GM19240 (cell line): ENCODE results near the gene CCR5.

Source experiments
- DNase-seq: peaks from one replicate; pipeline ENCODE4 v3.0.0; 2011; ENCODE audit warnings: low spot score; ENCODE audit not compliant: insufficient read length

The CCR5 gene

DNA sequence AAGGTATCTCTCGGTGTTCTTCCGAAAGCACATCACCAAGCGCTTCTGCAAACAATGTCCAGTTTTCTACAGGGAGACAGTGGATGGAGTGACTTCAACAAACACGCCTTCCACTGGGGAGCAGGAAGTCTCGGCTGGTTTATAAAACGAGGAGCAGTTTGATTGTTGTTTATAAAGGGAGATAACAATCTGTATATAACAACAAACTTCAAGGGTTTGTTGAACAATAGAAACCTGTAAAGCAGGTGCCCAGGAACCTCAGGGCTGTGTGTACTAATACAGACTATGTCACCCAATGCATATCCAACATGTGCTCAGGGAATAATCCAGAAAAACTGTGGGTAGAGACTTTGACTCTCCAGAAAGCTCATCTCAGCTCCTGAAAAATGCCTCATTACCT is 12.3 kb upstream of the CCR5 start:
- DNase-seq, result no peak

DNA sequence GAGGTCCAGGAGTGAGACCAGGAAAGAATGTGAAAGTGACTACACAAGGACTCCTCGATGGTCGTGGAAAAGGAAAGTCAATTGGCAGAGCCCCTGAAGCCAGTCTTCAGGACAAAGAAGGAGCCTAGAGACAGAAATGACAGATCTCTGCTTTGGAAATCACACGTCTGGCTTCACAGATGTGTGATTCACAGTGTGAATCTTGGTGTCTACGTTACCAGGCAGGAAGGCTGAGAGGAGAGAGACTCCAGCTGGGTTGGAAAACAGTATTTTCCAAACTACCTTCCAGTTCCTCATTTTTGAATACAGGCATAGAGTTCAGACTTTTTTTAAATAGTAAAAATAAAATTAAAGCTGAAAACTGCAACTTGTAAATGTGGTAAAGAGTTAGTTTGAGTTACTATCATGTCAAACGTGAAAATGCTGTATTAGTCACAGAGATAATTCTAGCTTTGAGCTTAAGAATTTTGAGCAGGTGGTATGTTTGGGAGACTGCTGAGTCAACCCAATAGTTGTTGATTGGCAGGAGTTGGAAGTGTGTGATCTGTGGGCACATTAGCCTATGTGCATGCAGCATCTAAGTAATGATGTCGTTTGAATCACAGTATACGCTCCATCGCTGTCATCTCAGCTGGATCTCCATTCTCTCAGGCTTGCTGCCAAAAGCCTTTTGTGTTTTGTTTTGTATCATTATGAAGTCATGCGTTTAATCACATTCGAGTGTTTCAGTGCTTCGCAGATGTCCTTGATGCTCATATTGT is 10.8 kb upstream of the CCR5 start:
- no peak for DNase-seq

DNA sequence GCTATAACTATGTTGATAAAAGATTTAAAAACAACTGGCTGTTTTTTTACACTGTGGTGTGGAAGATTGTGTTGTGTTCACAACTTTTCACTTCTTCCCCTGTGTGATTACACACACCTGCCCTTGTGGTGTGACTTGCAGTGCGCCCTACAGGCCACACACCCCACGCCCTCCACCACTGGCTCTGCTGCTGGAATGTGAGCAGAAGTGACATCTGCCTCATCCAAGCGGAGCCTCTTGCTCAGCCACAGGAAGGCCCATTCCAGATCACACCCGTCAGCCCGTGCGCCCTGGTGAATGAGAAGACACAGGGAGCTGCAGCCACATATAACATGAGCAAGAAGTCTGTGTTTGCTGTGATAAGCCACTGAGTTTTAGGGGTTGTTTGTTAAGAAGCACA is 9.8 kb upstream of the CCR5 start:
- no peak for DNase-seq

DNA sequence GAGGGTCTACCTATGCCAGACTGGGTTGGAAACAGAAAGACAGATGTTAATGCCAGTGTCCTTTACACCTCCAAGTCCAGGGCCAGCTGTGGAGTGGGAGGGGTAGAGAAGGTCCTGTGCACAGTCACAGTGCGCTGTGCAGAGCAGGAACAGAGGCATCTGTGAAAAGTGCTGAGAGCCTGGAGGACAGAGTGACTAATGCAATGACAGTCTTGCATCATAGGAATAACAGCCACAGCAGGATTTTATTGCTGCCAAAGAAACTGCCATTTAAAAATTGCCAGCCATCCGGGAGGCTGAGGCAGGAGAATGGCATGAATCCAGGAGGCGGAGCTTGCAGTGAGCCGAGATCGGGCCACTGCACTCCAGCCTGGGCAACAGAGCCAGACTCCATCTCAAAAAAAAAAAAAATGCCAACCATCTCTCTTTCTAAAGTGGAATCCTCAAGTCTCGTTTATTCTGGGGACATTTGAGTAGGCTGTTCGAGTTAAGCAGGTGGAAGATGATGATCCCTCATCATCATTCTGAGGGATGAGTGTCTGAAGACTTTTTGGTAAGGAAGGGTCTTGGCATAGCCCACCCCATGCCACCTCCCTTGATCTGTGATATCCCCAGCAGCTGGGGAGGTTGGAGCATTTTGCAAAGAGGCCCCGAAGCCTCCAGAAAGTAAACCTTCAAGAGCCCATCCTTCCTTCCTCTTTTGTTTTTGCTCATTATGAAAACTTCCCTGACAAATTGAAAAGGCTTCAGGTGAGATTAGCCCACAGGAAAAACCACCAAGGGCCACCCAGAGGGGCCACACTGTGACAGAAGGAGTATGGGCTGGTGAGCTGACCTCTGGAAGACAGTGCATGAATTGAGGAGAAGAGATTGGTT is 9.1 kb upstream of the CCR5 start:
- DNase-seq, result no peak

DNA sequence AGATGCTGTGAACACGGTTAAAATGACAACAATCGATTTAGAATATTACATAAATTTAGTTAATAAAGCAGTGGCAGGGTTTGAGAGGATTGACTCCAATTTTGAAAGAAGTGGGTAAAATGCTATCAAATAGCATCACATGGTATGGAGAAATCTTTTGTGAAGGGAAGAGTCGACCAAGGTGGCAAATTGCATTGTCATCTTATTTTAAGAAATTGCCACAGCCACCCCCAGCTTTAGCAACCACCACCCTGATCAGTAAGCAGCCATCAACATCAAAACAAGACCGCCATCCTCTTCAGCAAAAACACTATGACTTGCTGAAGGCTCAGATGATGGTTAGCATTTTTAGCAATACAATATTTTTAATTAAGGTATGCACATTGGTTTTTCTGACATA is 5.7 kb upstream of the CCR5 start:
- DNase-seq, result no peak

DNA sequence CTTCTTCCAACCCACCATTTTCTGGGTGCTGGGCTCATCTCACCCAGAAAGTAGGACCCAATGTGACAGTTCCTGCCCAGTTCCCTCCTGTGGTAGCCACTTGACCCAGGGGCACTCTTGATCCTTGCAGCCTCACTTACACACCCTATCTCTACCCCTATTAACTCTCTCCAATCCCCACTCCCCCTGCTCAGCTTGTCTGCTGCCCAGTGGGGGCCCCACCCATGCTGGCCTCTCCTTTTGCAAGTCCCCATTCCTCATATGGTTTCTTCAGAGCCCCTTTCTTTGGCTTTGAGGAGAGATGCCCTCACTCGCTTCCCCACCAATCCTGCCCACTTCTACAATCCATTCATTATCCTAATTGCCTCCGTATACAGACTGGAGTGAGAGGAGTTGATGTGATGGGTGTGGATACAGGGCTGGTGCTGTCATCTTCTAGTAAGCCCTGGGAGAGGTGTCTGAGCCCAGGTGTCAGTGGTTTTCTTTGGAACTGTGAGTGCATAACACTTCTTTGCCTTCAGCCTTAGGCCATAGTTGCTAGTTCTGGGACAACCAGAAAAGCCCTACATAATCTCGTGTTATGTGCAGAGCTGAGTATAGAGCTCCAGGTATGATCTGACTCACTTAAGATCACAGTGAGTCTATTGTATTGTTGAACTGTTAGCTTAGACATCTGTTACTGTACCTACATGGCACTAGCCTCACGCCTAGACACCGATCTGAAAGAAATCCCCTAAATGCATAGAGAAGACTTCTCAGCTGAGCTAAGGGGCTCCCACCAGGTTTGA is 4.8 kb upstream of the CCR5 start:
- DNase-seq, result no peak

DNA sequence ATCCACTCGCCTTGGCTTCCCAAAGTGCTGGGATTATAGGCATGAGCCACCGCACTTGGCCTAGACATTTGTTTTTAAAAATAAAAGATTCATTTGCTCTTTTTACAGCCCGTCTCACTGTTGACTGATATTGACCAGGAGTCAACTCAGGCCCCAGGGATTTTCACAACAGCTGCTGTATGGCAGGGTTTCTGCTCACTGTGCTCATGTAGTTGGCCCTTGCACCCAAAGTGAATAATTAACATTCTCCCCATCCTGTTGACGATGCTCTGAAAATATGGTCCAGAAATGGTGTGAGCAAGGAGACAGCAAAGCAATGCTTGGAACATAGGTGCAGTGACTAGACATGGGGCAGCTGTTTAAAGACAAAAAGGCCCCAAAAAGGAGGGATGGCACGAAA is 2.9 kb upstream of the CCR5 start:
- DNase-seq, result no peak

DNA sequence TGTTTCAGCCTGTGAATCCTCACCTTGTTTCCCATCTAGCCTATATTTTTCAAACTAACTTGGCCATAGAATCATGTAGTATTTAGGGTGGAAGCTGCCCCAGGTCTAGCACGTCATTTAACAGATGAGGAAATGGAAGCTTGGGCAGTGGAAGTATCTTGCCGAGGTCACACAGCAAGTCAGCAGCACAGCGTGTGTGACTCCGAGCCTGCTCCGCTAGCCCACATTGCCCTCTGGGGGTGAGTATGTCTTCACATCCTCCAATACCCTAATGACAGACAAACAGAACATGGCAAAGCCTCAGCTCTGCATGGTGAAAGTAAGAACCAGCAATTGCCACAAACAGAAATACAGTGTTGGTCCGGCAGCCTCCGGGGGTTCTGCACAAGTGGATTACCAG is 2.2 kb upstream of the CCR5 start:
- no peak for DNase-seq

DNA sequence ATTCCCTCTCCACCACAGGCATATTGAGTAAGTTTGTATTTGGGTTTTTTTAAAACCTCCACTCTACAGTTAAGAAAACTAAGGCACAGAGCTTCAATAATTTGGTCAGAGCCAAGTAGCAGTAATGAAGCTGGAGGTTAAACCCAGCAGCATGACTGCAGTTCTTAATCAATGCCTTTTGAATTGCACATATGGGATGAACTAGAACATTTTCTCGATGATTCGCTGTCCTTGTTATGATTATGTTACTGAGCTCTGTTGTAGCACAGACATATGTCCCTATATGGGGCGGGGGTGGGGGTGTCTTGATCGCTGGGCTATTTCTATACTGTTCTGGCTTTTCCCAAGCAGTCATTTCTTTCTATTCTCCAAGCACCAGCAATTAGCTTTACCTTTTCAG is 1.6 kb upstream of the CCR5 start:
- DNase-seq, result no peak

DNA sequence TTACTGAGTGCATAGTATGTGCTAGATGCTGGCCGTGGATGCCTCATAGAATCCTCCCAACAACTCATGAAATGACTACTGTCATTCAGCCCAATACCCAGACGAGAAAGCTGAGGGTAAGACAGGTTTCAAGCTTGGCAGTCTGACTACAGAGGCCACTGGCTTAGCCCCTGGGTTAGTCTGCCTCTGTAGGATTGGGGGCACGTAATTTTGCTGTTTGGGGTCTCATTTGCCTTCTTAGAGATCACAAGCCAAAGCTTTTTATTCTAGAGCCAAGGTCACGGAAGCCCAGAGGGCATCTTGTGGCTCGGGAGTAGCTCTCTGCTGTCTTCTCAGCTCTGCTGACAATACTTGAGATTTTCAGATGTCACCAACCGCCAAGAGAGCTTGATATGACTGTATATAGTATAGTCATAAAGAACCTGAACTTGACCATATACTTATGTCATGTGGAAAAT is 1.0 kb upstream of the CCR5 start:
- no peak for DNase-seq

DNA sequence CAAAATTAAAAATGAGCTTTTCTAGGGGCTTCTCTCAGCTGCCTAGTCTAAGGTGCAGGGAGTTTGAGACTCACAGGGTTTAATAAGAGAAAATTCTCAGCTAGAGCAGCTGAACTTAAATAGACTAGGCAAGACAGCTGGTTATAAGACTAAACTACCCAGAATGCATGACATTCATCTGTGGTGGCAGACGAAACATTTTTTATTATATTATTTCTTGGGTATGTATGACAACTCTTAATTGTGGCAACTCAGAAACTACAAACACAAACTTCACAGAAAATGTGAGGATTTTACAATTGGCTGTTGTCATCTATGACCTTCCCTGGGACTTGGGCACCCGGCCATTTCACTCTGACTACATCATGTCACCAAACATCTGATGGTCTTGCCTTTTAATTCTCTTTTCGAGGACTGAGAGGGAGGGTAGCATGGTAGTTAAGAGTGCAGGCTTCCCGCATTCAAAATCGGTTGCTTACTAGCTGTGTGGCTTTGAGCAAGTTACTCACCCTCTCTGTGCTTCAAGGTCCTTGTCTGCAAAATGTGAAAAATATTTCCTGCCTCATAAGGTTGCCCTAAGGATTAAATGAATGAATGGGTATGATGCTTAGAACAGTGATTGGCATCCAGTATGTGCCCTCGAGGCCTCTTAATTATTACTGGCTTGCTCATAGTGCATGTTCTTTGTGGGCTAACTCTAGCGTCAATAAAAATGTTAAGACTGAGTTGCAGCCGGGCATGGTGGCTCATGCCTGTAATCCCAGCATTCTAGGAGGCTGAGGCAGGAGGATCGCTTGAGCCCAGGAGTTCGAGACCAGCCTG is 984 bp downstream of the CCR5 start:
- DNase-seq, result no peak

DNA sequence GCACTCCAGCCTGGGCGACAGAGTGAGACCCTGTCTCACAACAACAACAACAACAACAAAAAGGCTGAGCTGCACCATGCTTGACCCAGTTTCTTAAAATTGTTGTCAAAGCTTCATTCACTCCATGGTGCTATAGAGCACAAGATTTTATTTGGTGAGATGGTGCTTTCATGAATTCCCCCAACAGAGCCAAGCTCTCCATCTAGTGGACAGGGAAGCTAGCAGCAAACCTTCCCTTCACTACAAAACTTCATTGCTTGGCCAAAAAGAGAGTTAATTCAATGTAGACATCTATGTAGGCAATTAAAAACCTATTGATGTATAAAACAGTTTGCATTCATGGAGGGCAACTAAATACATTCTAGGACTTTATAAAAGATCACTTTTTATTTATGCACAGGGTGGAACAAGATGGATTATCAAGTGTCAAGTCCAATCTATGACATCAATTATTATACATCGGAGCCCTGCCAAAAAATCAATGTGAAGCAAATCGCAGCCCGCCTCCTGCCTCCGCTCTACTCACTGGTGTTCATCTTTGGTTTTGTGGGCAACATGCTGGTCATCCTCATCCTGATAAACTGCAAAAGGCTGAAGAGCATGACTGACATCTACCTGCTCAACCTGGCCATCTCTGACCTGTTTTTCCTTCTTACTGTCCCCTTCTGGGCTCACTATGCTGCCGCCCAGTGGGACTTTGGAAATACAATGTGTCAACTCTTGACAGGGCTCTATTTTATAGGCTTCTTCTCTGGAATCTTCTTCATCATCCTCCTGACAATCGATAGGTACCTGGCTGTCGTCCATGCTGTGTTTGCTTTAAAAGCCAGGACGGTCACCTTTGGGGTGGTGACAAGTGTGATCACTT is 2.0 kb downstream of the CCR5 start:
- DNase-seq, result no peak

DNA sequence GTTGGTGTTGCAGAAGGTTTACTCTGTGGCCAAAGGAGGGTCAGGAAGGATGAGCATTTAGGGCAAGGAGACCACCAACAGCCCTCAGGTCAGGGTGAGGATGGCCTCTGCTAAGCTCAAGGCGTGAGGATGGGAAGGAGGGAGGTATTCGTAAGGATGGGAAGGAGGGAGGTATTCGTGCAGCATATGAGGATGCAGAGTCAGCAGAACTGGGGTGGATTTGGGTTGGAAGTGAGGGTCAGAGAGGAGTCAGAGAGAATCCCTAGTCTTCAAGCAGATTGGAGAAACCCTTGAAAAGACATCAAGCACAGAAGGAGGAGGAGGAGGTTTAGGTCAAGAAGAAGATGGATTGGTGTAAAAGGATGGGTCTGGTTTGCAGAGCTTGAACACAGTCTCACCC is 4.0 kb downstream of the CCR5 start:
- no peak for DNase-seq

DNA sequence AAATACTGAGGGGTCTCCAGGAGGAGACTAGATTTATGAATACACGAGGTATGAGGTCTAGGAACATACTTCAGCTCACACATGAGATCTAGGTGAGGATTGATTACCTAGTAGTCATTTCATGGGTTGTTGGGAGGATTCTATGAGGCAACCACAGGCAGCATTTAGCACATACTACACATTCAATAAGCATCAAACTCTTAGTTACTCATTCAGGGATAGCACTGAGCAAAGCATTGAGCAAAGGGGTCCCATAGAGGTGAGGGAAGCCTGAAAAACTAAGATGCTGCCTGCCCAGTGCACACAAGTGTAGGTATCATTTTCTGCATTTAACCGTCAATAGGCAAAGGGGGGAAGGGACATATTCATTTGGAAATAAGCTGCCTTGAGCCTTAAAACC is 4.5 kb downstream of the CCR5 start:
- DNase-seq, result no peak

DNA sequence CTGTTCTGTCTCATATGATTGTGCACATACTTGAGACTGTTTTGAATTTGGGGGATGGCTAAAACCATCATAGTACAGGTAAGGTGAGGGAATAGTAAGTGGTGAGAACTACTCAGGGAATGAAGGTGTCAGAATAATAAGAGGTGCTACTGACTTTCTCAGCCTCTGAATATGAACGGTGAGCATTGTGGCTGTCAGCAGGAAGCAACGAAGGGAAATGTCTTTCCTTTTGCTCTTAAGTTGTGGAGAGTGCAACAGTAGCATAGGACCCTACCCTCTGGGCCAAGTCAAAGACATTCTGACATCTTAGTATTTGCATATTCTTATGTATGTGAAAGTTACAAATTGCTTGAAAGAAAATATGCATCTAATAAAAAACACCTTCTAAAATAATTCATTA is 5.1 kb downstream of the CCR5 start:
- no peak for DNase-seq

DNA sequence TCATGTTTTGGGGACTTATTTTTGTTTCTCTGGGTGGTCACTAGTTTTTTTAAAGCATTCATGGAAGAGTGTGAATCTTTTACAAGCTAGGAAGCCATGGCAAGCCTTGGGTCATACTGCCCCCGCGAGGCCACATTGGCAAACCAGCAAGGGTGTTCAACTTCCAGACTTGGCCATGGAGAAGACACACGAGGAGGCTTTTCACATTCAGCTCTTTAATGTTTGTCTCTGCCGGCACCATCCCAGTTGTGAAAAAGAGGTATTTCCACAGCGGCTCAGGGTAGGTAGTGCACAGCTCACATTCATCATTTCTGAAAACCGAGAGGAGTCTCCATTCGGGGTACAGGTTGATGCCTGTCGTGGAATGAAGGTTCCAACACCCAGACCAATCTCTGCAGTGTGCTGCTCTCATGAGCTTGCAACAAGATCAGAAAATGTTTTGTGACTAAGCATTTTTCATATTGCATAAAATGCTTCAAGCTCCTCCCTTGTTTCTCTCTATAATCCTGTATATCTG is 7.7 kb downstream of the CCR5 start:
- DNase-seq, result no peak

DNA sequence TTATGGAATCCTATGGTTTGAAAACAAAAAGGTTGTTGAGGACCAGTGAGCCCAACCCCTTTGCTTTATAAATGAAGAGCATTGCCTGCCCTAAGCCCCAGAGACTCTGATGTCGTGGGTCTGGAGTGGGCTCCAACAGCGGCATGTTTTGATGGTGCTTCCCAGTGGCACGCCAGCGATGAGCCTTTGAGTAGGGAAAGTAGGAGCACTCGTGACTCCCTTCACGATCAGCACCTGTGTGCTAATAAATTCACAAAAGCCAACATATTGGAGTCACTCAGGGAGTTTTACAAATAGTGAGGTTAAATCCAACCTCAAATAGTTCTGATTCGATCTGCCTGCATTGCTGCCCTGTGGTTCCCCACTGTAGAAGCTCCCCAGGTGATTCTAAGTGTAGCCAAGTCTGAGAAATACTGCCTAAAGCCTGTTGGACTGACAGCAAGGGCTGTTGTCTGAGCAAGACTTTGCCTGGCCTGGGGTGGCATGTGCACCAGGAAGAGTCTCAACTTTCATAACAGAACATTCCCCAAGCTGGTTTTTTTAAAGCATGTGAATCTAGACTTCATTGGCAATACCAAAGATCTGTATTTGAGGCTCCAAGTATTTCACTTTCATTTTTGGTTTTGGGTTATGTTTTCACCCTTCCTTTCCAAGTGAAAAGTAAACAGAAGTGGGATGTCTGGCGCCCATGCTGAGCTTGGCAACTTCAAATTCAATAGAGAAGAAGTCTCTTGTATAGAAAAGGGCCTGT is 9.9 kb downstream of the CCR5 start:
- DNase-seq, result no peak

DNA sequence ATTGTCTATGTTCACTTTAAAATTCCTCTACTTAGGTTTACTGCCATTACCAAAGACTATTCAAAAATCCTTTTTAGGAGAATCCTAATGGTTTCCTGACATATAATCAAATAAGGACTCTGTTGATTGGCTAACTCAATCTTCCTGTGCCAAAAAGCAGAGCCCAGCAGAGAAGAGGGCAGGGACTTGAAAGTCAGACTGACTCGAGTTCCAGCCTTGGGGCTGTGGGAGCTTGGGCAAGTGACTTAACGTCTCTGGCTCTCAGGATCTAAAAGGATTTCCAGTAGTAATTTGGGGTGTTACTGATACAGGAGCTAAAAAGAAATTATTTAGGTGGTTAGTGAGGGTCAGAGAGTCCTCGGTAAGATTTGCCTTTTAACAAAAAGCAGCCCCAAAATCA is 10.9 kb downstream of the CCR5 start:
- no peak for DNase-seq
